Transverse colon (tissue), 4 donors: ENCODE measurements around the gene LRIG1. TPM values are rescaled to one million over a fixed set of nuclear protein-coding genes. Genes with fewer than 3 reads are reported as not detected.

Experiments
- DNase-seq: peaks from one replicate; pipeline ENCODE4 v3.0.0-alpha.2; 2019
- H3K27ac ChIP-seq, 4 donors: fragments of 200-600 bp; sonication (generic); 2 replicates each; pipeline ENCODE4 v1.5.1; 2016 to 2018; ENCODE audit warnings: inconsistent platforms in 4 of 4
- H3K27me3 ChIP-seq: fragments of 200-600 bp; sonication (generic); 2 replicates; pipeline ENCODE4 v1.5.1; 2017; ENCODE audit warnings: inconsistent platforms
- H3K36me3 ChIP-seq, 4 donors: fragments of 200-600 bp; sonication (generic); 2 replicates each; pipeline ENCODE4 v1.5.1; 2017 to 2019; ENCODE audit warnings: inconsistent platforms in 4 of 4
- H3K4me1 ChIP-seq, 4 donors: fragments of 200-600 bp; sonication (generic); 2 replicates each; pipeline ENCODE4 v1.5.1; 2017 to 2020; ENCODE audit warnings: inconsistent platforms in 4 of 4
- H3K4me3 ChIP-seq, 4 donors: fragments of 200-600 bp; sonication (generic); 1 replicate in 1 of 4; 2 replicates in 3 of 4; pipeline versions ENCODE4 v1.5.1 to v1.6.1; 2017 to 2019; ENCODE audit warnings: inconsistent platforms in 4 of 4
- H3K9me3 ChIP-seq, 2 donors: fragments of 200-600 bp; sonication (generic); 2 replicates each; pipeline ENCODE4 v1.5.1; 2017 to 2019; ENCODE audit warnings: inconsistent platforms in 2 of 2
- CTCF ChIP-seq, 5 experiments: fragments of 200-600 bp in 3 of 5; fragments of 450-650 bp in 2 of 5; sonication (generic) in 3 of 5; IDR thresholded peaks; 1 replicate in 2 of 5; 2 replicates in 3 of 5; pipeline ENCODE4 v1.5.1; 2016 to 2017; ENCODE audit warnings: antibody characterized with exemption in 5 of 5, inconsistent platforms in 3 of 5, mild to moderate bottlenecking in 2 of 5, moderate library complexity in 1 of 5
- EP300 ChIP-seq: sonication (generic); formaldehyde crosslinking; IDR thresholded peaks from one replicate; pipeline ENCODE4 v1.6.1; 2017; ENCODE audit warnings: antibody characterized with exemption, low read depth
- POLR2A ChIP-seq: fragments of 450-650 bp; IDR thresholded peaks from one replicate; pipeline ENCODE4 v1.6.1; 2016; ENCODE audit warnings: antibody characterized with exemption, mild to moderate bottlenecking, moderate library complexity
- POLR2AphosphoS5 ChIP-seq, 3 donors: sonication (generic); formaldehyde crosslinking; IDR thresholded peaks; one replicate each; pipeline ENCODE4 v1.6.1; 2016; ENCODE audit warnings: antibody characterized with exemption in 3 of 3
- WGBS, 2 donors: methylation state at CpG; one replicate each; pipeline ENCODE4 v1.1.5; 2018; ENCODE audit warnings: low coverage in 1 of 2; 5-methylcytosine and 5-hydroxymethylcytosine counted together
- in situ Hi-C, 4 donors: fragments of 200-750 bp; cut with MboI; loops; one replicate each; pipeline versions ENCODE4 v1.15.0 to v1.15.1; 2017; ENCODE audit warnings: low sequenced_read_pairs in 3 of 4, low pct_ligation_motif_present in 1 of 4, low pct_unique_long_range_greater_than_20kb in 1 of 4
- intact Hi-C: fragments of 100-400 bp; cut with DNase I; formaldehyde crosslinking; loops from one replicate; pipeline ENCODE4 v1.15.1; 2023; ENCODE audit warnings: low total_unique reads
- total RNA-seq, 4 donors: library from RNA; depleted of rRNA; stranded (reverse); fragments of >200 nt; gene quantifications; one replicate each; pipeline ENCODE4 v1.1.0, GENCODE V29; 2016

LRIG1 gene
- total RNA-seq, 4 donors from 2014 or later, result 67.2 to 87.6 (median 79.3) TPM

- peak overlapping the region; percentile 72 to 99 (median 86) for H3K27ac ChIP-seq
- H3K9me3 ChIP-seq, result no peaks in the 10 kb centered on the region
- H3K36me3 ChIP-seq, result no peaks in the 10 kb centered on the region
- H3K4me3 ChIP-seq, result peak overlapping the region; percentile 1 to 98 (median 56)
- TF ChIP-seq CTCF (IDR thresholded peaks at IDR 0.05) (peak in 1 of 5 experiments; percentile 30), POLR2AphosphoS5 (IDR thresholded peaks at IDR 0.05) (no peak), EP300 (no peak), POLR2A (no peak)
- in situ Hi-C loops, result loop anchor here in 2 of 4 donors (25.0 kb wide), 1 partner anchor 311 kb away; no protein-coding TSS in a partner anchor
- 35 to 41% methylated on average over 7 to 20 of the region's 20 CpGs for WGBS, 2 donors
- H3K27me3 ChIP-seq, result no peaks in the 10 kb centered on the region
- intact Hi-C loops, result loop anchor here (10.0 kb wide), 2 partner anchors 53 to 193 kb away; no protein-coding TSS in a partner anchor
- peaks cover under 1 to 65% (median 31%) of the 10 kb centered on the region in 4 donors for H3K4me1 ChIP-seq
- DNase-seq, result no peak
Measured at GRCh38 chr3:66501483-66502244, 842 bp upstream of the LRIG1 start.

- peak overlapping the region; percentile 94 to 99 (median 96) for H3K27ac ChIP-seq
- H3K4me1 ChIP-seq, result peaks cover 16 to 71% (median 42%) of the 10 kb centered on the region in 4 donors
- in situ Hi-C loops, result loop anchor here in 2 of 4 donors (25.0 kb wide), 1 partner anchor 312 kb away; no protein-coding TSS in a partner anchor
- no peaks in the 10 kb centered on the region for H3K9me3 ChIP-seq
- TF ChIP-seq POLR2AphosphoS5 (IDR thresholded peaks at IDR 0.05) (no peak), CTCF (IDR thresholded peaks at IDR 0.05) (no peak), EP300 (no peak), POLR2A (no peak)
- H3K36me3 ChIP-seq, result no peaks in the 10 kb centered on the region
- 3% methylated on average over 23 of the region's 80 CpGs; no CpG with 5 or more reads in 1 of the 2 donors for WGBS, 2 donors
- H3K4me3 ChIP-seq, result peak overlapping the region; percentile 79 to 98 (median 92)
- intact Hi-C loops, result loop anchor here (5.0 to 10.0 kb wide), 3 partner anchors 55 to 195 kb away; no protein-coding TSS in a partner anchor
- peak; percentile 38 for DNase-seq
- H3K27me3 ChIP-seq, result no peaks in the 10 kb centered on the region
Measured at GRCh38 chr3:66499881-66500575, 794 bp downstream of the LRIG1 start.

- Histone ChIP-seq H3K9me3 (no peaks in the 10 kb centered on the region), H3K36me3 (no peaks in the 10 kb centered on the region), H3K4me1 (peaks cover 22 to 77% (median 47%) of the 10 kb centered on the region in 4 donors), H3K27me3 (no peaks in the 10 kb centered on the region), H3K4me3 (peak overlapping the region; percentile 79 to 98 (median 92)), H3K27ac (peak overlapping the region; percentile 94 to 99 (median 96))
- 22 to 51% methylated on average over 8 to 14 of the region's 14 CpGs for WGBS, 2 donors
- TF ChIP-seq POLR2A (no peak), POLR2AphosphoS5 (IDR thresholded peaks at IDR 0.05) (peak in 1 of 3 donors; percentile 55), CTCF (IDR thresholded peaks at IDR 0.05) (no peak)
- DNase-seq, result no peak
- in situ Hi-C loops, result no loop called here
- intact Hi-C loops, result loop anchor here (5.0 kb wide), 1 partner anchor 92 kb away; no protein-coding TSS in a partner anchor
Measured at GRCh38 chr3:66498687-66499621, 1.9 kb downstream of the LRIG1 start.
